ENCODE measurements around the gene TEP1.
"Not testable (repeated sequence)": the region's sequence is repeated elsewhere in the genome, so short reads cannot be mapped to it uniquely, and the experiment has no call there.

The TEP1 gene

GRCh38 chr14:20386276-20386855, 26.9 kb downstream of the TEP1 start:
- no peak for DNase-seq (ENCODE audit: low spot score)

- DNase-seq (ENCODE audit: low spot score): no peak
Measured at GRCh38 chr14:20384886-20385285, 28.4 kb downstream of the TEP1 start.

DNA sequence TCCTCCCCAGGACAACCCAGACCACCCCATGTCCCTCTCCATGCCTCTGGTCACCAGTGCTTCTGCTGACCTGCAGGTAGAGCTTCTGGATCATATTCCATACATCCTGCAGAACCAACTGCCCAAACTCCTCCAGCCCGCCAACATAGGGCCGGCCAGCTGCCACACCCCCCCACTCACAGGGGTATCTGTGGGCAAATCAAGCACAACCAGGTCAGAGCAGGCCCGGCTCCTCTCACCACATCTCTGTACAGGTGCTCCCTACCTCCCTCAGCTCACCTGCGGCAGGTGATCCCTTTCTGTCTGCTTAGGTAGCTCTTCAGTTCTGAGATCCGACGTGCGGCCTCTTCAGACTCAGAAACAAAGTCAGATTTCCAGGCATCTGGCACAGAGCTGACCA, 29.0 kb downstream of the TEP1 start:
- DNase-seq (ENCODE audit: low spot score): no peak

DNA sequence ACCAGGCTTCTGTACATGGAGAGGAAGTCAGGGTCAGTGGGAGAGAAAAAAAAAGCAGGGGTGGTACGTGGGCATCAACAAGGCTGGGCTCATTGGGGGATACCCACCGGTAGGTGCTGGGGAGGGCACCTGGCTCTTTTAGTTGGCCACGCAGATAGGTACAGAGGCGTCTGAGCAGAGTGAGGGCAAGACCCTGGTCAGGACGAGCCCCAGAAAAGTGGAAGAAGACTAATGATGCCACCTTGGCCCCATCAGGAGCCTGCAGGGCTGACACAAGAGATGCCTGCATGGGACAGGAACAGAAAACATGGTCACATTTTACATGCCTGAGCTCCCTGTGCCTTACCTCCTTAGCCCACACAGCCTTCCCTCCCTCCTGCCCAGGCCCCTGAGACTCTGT, 29.7 kb downstream of the TEP1 start:
- DNase-seq (ENCODE audit: low spot score): no peak

DNA sequence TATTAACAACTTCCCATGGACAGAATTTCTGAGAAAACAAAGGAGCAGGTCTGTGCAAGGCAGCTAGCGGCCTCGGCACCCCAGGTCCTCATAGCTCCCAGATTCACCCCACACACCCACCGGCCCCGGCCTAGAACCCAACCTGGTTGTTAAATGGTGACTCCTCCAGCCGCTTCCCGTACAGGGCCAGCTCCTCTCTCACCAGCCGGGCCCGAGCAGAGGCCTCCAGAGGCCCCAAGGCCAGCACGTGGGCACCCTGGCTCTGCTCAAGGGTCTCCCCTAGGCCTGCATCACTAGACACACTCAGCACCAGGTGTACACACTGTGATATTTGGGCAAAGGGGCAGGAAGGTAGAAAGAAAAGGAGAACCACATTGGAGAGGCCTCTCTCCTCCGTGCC, 30.3 kb downstream of the TEP1 start:
- DNase-seq (ENCODE audit: low spot score): no peak

- DNase-seq (ENCODE audit: low spot score): no peak
Measured at GRCh38 chr14:20382526-20382925, 30.8 kb downstream of the TEP1 start.

- DNase-seq (ENCODE audit: low spot score): no peak
Measured at GRCh38 chr14:20381341-20381740, 32.0 kb downstream of the TEP1 start.

GRCh38 chr14:20380681-20381080, 32.6 kb downstream of the TEP1 start:
- no peak for DNase-seq (ENCODE audit: low spot score)

GRCh38 chr14:20379743-20380142, 33.6 kb downstream of the TEP1 start:
- DNase-seq (ENCODE audit: low spot score): no peak

DNA sequence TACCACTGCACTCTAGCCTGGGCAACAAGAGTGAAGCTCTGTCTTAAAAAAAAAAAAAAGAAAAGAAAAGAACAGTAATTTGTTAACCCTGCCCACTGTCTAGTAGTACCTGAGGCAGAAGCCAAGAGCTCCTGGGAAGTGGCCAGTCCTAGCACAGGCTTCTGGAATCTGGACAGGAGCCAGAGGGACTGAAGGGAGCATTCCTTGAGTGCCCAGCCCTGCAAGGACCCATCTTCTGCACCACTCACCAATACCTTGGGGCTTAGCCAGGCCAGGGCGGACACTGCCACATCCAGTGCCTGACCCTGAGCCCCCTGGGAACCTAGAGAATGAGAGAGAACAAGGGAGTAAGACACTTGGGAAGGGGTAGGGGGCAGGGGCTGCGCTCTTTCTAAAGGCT, 36.1 kb downstream of the TEP1 start:
- no peak for DNase-seq (ENCODE audit: low spot score)

GRCh38 chr14:20376071-20376588, 37.2 kb downstream of the TEP1 start:
- no peak for DNase-seq (ENCODE audit: low spot score)

- no peak for DNase-seq (ENCODE audit: low spot score)
Measured at GRCh38 chr14:20375471-20375870, 37.8 kb downstream of the TEP1 start.

DNA sequence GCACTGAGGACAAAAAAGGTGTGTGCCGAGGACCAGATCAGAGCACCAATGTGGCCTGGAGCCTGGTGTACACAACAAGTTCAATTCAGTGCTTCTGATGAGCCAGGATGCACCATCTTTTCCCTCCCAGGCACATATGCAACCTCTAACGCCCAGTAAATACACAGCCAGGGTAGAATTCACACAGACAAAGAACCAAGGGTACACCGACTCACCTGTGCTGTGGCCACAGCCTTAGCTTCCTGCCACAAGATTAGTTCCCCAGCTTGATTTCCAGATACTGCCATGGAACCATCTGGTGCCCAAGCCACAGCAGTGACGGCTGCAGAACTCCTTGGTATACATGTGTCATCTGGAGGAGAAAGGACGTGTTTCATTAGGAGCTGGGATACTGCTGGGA, 40.5 kb downstream of the TEP1 start:
- no peak for DNase-seq (ENCODE audit: low spot score)

GRCh38 chr14:20365928-20366327, 47.4 kb downstream of the TEP1 start:
- DNase-seq (ENCODE audit: low spot score): no peak

- not testable (repeated sequence) for DNase-seq (ENCODE audit: low spot score)
Measured at GRCh38 chr14:20358474-20358873, 54.8 kb downstream of the TEP1 start.

GRCh38 chr14:20356422-20356821, 56.9 kb downstream of the TEP1 start:
- no peak for DNase-seq (ENCODE audit: low spot score)

- no peak for DNase-seq (ENCODE audit: low spot score)
Measured at GRCh38 chr14:20350860-20351259, 62.4 kb downstream of the TEP1 start.

DNA sequence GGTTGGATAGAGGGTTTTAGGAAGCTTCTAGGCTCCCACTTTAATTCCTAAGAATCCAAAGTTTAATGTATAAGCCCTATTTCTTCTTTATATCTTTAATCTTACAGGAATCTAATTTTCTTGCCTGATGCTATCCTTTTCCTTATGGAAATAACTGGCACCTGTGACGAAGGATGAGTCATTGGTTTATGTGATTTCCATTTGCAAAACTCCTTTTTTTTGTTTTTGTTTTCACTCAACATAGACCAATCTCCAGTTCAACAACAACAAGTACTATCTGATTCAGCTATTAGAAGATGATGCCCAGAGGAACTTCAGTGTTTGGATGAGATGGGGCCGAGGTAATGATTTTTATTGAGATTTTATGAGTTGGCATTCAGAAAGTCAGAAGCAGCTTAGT, 63.0 kb downstream of the TEP1 start:
- DNase-seq (ENCODE audit: low spot score): no peak

DNA sequence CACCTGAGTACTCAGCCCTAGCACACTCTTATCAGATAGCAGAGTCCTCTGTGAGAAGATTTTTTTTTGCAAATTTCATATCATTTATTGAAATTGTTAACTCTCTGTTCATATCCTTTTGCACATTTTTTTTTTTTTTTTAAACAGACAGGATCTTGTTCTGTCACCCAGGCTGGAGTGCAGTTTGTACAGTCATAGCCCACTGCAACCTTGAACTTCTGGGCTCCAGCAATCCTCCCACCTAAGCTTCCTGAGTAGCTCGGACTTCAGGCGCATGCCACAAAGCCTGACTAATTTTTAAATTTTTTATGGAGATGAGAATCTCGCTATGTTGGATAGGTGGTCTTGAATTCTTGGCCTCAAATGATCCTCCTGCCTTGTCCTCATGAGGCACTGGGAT, 65.6 kb downstream of the TEP1 start:
- DNase-seq (ENCODE audit: low spot score): no peak

GRCh38 chr14:20346713-20347112, 66.6 kb downstream of the TEP1 start:
- no peak for DNase-seq (ENCODE audit: low spot score)

DNA sequence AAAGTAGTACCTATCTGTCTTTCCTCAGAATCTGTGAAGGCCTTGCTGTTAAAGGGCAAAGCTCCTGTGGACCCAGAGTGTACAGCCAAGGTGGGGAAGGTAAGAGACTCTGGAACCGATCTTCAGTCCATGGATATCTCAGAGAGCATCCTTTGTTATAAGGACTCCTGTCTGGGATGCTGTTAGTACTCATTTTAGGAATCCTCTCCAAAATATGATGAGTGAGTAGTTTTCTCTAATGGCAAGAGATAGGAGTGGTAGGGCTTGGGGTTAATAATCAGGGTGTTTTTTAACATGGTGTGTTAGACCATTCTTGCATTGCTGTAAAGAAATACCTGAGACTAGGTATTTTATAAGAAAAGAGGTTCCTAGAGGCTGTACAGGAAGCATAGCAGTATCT, 67.9 kb downstream of the TEP1 start:
- no peak for DNase-seq (ENCODE audit: low spot score)

DNA sequence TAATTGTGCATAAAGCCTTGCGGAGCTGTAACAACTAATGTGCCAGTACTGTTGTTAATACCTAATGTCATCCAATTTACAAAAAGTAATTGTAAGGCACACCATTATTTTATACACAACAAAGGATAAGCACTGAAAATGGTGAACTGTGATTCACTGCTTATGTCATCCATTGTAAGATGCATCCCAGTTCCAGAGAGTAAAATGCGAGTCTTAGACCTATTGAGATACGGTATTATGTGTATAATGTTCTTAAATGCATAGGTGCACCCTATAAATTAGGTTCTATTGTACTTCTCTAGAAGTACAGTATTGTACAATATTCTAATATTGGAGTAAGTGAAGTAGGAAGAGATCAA, 69.5 kb downstream of the TEP1 start:
- DNase-seq (ENCODE audit: low spot score): peak; percentile 11

DNA sequence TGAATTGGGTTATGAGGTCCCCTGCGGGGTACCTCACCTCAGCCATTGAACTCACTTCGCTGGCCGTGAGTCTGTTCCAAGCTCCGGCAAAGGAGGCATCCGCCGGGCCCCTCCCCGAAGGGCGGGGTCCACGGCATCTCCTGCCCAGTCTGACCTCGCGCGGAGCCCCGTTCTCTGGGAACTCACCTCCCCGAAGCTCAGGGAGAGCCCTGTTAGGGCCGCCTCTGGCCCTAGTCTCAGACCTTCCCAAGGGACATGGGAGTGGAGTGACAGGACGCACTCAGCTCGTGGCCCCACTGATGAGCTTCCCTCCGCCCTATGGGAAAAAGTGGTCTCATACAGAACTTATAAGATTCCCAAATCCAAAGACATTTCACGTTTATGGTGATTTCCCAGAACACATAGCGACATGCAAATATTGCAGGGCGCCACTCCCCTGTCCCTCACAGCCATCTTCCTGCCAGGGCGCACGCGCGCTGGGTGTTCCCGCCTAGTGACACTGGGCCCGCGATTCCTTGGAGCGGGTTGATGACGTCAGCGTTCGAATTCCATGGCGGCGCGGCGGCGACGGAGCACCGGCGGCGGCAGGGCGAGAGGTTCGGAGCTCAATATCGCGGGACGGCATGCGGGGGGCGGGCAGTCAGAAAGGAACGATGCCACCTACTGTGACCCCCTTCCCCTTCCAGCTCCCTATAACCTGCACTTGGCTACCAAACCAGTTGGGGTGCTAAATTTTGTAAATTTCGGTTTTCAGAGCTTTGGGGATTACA, 70.0 kb downstream of the TEP1 start, which contains the start of gene PARP2:
Gene PARP2, plus strand, starts transcription at position 544 of the 770 bp plus-strand sequence. Its CDS starts 7 bp downstream, at position 551.
- peak; percentile 99 for DNase-seq (ENCODE audit: low spot score)

DNA sequence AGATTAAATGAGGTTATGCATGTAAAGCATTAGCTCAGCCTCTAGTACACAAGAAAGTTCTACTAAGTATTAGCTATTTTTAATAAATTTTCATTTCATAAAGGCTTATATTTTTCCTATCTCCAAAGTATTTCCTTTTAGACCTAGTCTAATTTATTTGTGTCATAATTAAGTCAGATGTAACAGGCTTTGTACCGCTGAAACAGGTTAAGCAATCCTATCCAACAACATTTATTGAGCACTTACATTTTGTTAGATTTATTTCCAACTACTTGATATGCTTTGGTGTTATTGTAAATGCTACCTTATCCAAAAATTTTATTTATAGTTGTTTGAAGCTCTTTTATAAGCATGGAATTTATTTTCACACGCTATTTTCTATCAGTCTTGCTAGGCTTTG, 71.7 kb downstream of the TEP1 start:
- DNase-seq (ENCODE audit: low spot score): no peak
